Activated B cell treated with CpG ODN at 0.5 μM for 24 hours (primary cell): Measurements from ENCODE around the gene CENPE. TPM values are rescaled to one million over a fixed set of nuclear protein-coding genes. Genes with fewer than 3 reads are reported as not detected.

Source experiments
- ATAC-seq: fragments of 200-7000 bp; cut with Tn5 transposase; one replicate; pipeline ENCODE4 v1.10.0; 2021; ENCODE audit warnings: low read depth, mild to moderate bottlenecking, moderate library complexity
- CTCF ChIA-PET: fragments of 350-600 bp; sonication (Branson Sonifier 250); formaldehyde crosslinking; loops from one replicate; lab custom pipeline; 2021; ENCODE audit warnings: antibody characterized with exemption; lab: Charles Lee
- POLR2A ChIA-PET: fragments of 350-600 bp; sonication (Branson Sonifier 250); formaldehyde crosslinking; loops from one replicate; lab custom pipeline; 2021; ENCODE audit warnings: antibody characterized with exemption; lab: Charles Lee
- DNase-seq: peaks from one replicate; pipeline ENCODE4 v3.0.0; 2022
- H3K27ac Mint-ChIP-seq: one replicate; pipeline ENCODE4 v1.8.0; 2020; ENCODE audit warnings: mixed read lengths
- H3K27me3 Mint-ChIP-seq: one replicate; pipeline ENCODE4 v1.8.0; 2021; ENCODE audit warnings: mixed read lengths
- H3K36me3 Mint-ChIP-seq: one replicate; pipeline ENCODE4 v1.8.0; 2021; ENCODE audit warnings: low read depth, mixed read lengths
- H3K4me1 Mint-ChIP-seq: one replicate; pipeline ENCODE4 v1.8.0; 2021; ENCODE audit warnings: mixed read lengths
- H3K4me3 Mint-ChIP-seq: one replicate; pipeline ENCODE4 v1.8.0; 2020; ENCODE audit warnings: mild to moderate bottlenecking, mixed read lengths
- H3K9me3 Mint-ChIP-seq: one replicate; pipeline ENCODE4 v1.8.0; 2020; ENCODE audit warnings: mixed read lengths
- CTCF ChIP-seq: fragments of 200-600 bp; IDR thresholded peaks from one replicate; pipeline ENCODE4 v1.8.0; 2022; ENCODE audit warnings: antibody characterized with exemption, mild to moderate bottlenecking
- intact Hi-C: fragments of 100-400 bp; cut with micrococcal nuclease; formaldehyde crosslinking; loops from one replicate; pipeline ENCODE4 v1.15.1; 2024
- total RNA-seq: library from RNA; stranded (reverse); gene quantifications from 2 replicates; pipeline ENCODE4 v1.2.3, GENCODE V29; 2022

Gene CENPE
- total RNA-seq, 1 donor from 2014 or later = 2.5 TPM

DNA sequence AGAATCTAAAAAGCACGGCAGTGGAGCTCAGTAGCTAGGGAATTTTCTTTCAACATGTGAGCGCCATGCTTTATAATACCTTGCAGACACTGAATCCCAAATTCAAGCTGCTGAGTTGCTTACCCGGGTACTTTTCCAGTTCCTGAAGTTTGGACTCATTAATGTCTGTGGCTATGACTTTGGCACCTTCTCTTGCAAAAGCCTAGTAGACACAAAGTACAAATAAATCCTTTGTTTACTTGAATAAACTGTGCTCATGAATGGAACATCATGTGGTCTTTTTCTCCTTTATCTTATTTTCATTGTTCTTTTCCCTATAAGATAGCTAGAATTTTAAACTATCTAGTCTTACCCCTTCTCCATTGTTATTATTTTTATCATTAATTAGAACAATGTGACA lies 103.1 kb downstream of the CENPE start:
- ATAC-seq = no peak
- TF ChIP-seq CTCF = no peak
- peaks cover 27% of the 10 kb centered on the region for H3K4me1 Mint-ChIP-seq
- H3K27me3 Mint-ChIP-seq = no peaks in the 10 kb centered on the region
- DNase-seq = no peak
- no peaks in the 10 kb centered on the region for H3K9me3 Mint-ChIP-seq
- no peak overlapping the region for H3K27ac Mint-ChIP-seq
- ChIA-PET CTCF (interaction anchor here (1.2 kb wide), 1 partner anchor 51 kb away, joined by 3 read pairs; no protein-coding TSS in a partner anchor), POLR2A (interaction anchor here (1.4 kb wide), 1 partner anchor 267 kb away, joined by 3 read pairs; the partner anchor contains the start of gene UBE2D3)
- peaks cover 9% of the 10 kb centered on the region for H3K36me3 Mint-ChIP-seq
- intact Hi-C loops = loop anchor here (5.0 to 10.0 kb wide), 2 partner anchors 228 to 410 kb away; partner anchors contain the start of gene CISD2
- no peak overlapping the region for H3K4me3 Mint-ChIP-seq

DNA sequence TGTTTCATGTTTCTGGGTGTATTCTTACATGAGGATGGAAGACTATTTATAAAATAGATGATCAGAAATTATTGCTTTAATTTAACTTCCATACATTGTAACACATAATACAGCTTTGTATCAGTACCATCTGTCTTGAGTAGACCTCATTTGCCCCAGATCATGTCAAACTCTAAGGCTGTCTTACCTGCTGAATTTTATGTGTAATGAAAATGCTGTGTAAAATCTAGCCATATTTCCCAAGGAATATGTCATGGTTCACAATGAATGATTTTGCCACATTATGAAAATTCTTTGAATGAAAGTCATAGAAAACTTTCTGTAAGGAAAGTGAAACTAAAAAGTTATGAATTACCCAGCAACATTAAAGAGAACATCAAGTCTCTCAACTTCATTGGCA lies 105.9 kb downstream of the CENPE start:
- Mint-ChIP-seq H3K36me3 (peaks cover 19% of the 10 kb centered on the region), H3K4me3 (no peak overlapping the region), H3K9me3 (no peaks in the 10 kb centered on the region), H3K4me1 (peaks cover 12% of the 10 kb centered on the region), H3K27ac (peak overlapping the region; percentile 6), H3K27me3 (no peaks in the 10 kb centered on the region)
- ChIA-PET CTCF (interaction anchor here (0.7 to 4.0 kb wide), 14 partner anchors 8 to 592 kb away, joined by 3 to 21 read pairs (median 5); partner anchors contain the start of genes BDH2, NFKB1 and SLC9B2), POLR2A (no interaction called here)
- no peak for DNase-seq
- ATAC-seq = no peak
- intact Hi-C loops = loop anchor here (10.0 kb wide), 1 partner anchor 407 kb away; no protein-coding TSS in a partner anchor
- no peak for TF ChIP-seq CTCF

GRCh38 chr4:103091601-103092223 lies 106.4 kb downstream of the CENPE start:
- CTCF ChIA-PET = interaction anchor here (0.6 to 4.0 kb wide), 16 partner anchors 8 to 471 kb away, joined by 3 to 21 read pairs (median 5); partner anchors contain the start of genes BDH2, SLC9B2 and UBE2D3
- H3K4me3 Mint-ChIP-seq = no peak overlapping the region
- no peak for DNase-seq
- TF ChIP-seq CTCF = peak; percentile 38
- ATAC-seq = peak; percentile 88
- peaks cover 24% of the 10 kb centered on the region for H3K36me3 Mint-ChIP-seq
- H3K27ac Mint-ChIP-seq = no peak overlapping the region
- H3K9me3 Mint-ChIP-seq = no peaks in the 10 kb centered on the region
- H3K27me3 Mint-ChIP-seq = no peaks in the 10 kb centered on the region
- intact Hi-C loops = loop anchor here (1.0 to 10.0 kb wide), 5 partner anchors 15 to 660 kb away; partner anchors contain the start of gene SLC9B2
- POLR2A ChIA-PET = no interaction called here
- H3K4me1 Mint-ChIP-seq = peaks cover 12% of the 10 kb centered on the region

GRCh38 chr4:103089481-103089880 lies 108.7 kb downstream of the CENPE start:
- CTCF ChIA-PET = interaction anchor here (1.0 to 4.0 kb wide), 3 partner anchors 10 to 469 kb away, joined by 3 to 21 read pairs (median 19); partner anchors contain the start of gene BDH2
- H3K4me1 Mint-ChIP-seq = peaks cover 12% of the 10 kb centered on the region

More at GRCh38 chr4:103089481-103089880, 108.7 kb downstream of the CENPE start:
- Mint-ChIP-seq H3K27me3 (no peaks in the 10 kb centered on the region), H3K27ac (no peak overlapping the region), H3K4me3 (no peak overlapping the region), H3K9me3 (no peaks in the 10 kb centered on the region), H3K36me3 (peaks cover 28% of the 10 kb centered on the region)
- DNase-seq (no peak), ATAC-seq (no peak)
- no peak for TF ChIP-seq CTCF
- intact Hi-C loops = no loop called here
- POLR2A ChIA-PET = interaction anchor here (2.3 kb wide), 1 partner anchor 12 kb away, joined by 7 read pairs; the partner anchor contains the start of gene SLC9B2
